Measurements from ENCODE around the gene SCN4B. TPM values are rescaled to one million over a fixed set of nuclear protein-coding genes. Genes with fewer than 3 reads are reported as not detected.

SCN4B gene
- total RNA-seq, 1 donor from 2014 or later: 3.6 TPM

- Histone ChIP-seq H3K36me3 (no peaks in the 10 kb centered on the region), H3K4me1 (peaks cover 19% of the 10 kb centered on the region), H3F3A (ENCODE audit: low read depth) (no peaks in the 10 kb centered on the region), H4K20me1 (ENCODE audit: low read depth) (no peaks in the 10 kb centered on the region), H3K79me2 (ENCODE audit: low read depth) (no peaks in the 10 kb centered on the region), H3K4me2 (no peak overlapping the region), H2AFZ (replicated peaks) (no peak overlapping the region), H3K27me3 (no peaks in the 10 kb centered on the region), H3K4me3 (no peak overlapping the region), H3K9me3 (ENCODE audit: low read depth) (no peaks in the 10 kb centered on the region), H3K27ac (no peak overlapping the region), H3K9ac (no peak overlapping the region)
- Mint-ChIP-seq H3K4me1 (peaks cover 37% of the 10 kb centered on the region), H3K27me3 (ENCODE audit: insufficient read depth, low read depth) (peaks cover 20% of the 10 kb centered on the region), H3K4me3 (no peak overlapping the region), H3K36me3 (no peaks in the 10 kb centered on the region), H3K27ac (peak overlapping the region; percentile 60), H3K9me3 (peaks cover 3% of the 10 kb centered on the region)
- TF ChIP-seq EZH2 (IDR thresholded peaks at IDR 0.05) (no peak), CTCF (IDR thresholded peaks at IDR 0.05) (no peak), EZH2phosphoT487 (IDR thresholded peaks at IDR 0.05) (no peak)
- no peak for DNase-seq (ENCODE audit: low spot score)
Observed at GRCh38 chr11:118095967-118096367, 56.7 kb downstream of the SCN4B start.

- Histone ChIP-seq H3K9ac (no peak overlapping the region), H3K36me3 (no peaks in the 10 kb centered on the region), H3K27me3 (no peaks in the 10 kb centered on the region), H3K79me2 (ENCODE audit: low read depth) (no peaks in the 10 kb centered on the region), H3F3A (ENCODE audit: low read depth) (no peaks in the 10 kb centered on the region), H4K20me1 (ENCODE audit: low read depth) (no peaks in the 10 kb centered on the region), H2AFZ (replicated peaks) (no peak overlapping the region), H3K27ac (no peak overlapping the region), H3K4me1 (peaks cover 19% of the 10 kb centered on the region), H3K4me2 (no peak overlapping the region), H3K4me3 (no peak overlapping the region), H3K9me3 (ENCODE audit: low read depth) (no peaks in the 10 kb centered on the region)
- Mint-ChIP-seq H3K4me3 (no peak overlapping the region), H3K9me3 (peaks cover 3% of the 10 kb centered on the region), H3K4me1 (peaks cover 37% of the 10 kb centered on the region), H3K27ac (no peak overlapping the region), H3K27me3 (ENCODE audit: insufficient read depth, low read depth) (peaks cover 23% of the 10 kb centered on the region), H3K36me3 (no peaks in the 10 kb centered on the region)
- DNase-seq (ENCODE audit: low spot score): no peak
- no peak for TF ChIP-seq EZH2phosphoT487 (IDR thresholded peaks at IDR 0.05)
- no peak for TF ChIP-seq CTCF (IDR thresholded peaks at IDR 0.05)
- no peak for TF ChIP-seq EZH2 (IDR thresholded peaks at IDR 0.05)
Observed at GRCh38 chr11:118095493-118095892, 57.1 kb downstream of the SCN4B start.

GRCh38 chr11:118092907-118093571 lies 59.6 kb downstream of the SCN4B start:
- H3K4me2 ChIP-seq: no peak overlapping the region

More at GRCh38 chr11:118092907-118093571, 59.6 kb downstream of the SCN4B start:
- Mint-ChIP-seq H3K27me3 (ENCODE audit: insufficient read depth, low read depth) (peaks cover 14% of the 10 kb centered on the region), H3K4me3 (no peak overlapping the region), H3K36me3 (no peaks in the 10 kb centered on the region), H3K9me3 (peaks cover 5% of the 10 kb centered on the region), H3K27ac (no peak overlapping the region), H3K4me1 (peaks cover 23% of the 10 kb centered on the region)
- no peaks in the 10 kb centered on the region for H3K9me3 ChIP-seq (ENCODE audit: low read depth)
- DNase-seq (ENCODE audit: low spot score): no peak
- H3K36me3 ChIP-seq: no peaks in the 10 kb centered on the region
- H3F3A ChIP-seq (ENCODE audit: low read depth): no peaks in the 10 kb centered on the region
- no peak overlapping the region for H3K27ac ChIP-seq
- H3K9ac ChIP-seq: no peak overlapping the region
- no peaks in the 10 kb centered on the region for H4K20me1 ChIP-seq (ENCODE audit: low read depth)
- no peaks in the 10 kb centered on the region for H3K27me3 ChIP-seq
- no peak overlapping the region for H3K4me3 ChIP-seq
- H3K4me1 ChIP-seq: peaks cover 8% of the 10 kb centered on the region
- no peaks in the 10 kb centered on the region for H3K79me2 ChIP-seq (ENCODE audit: low read depth)
- TF ChIP-seq CTCF (IDR thresholded peaks at IDR 0.05) (no peak), EZH2 (IDR thresholded peaks at IDR 0.05) (no peak), EZH2phosphoT487 (IDR thresholded peaks at IDR 0.05) (no peak)
- no peak overlapping the region for H2AFZ ChIP-seq (replicated peaks)

Data from neural progenitor cell (in vitro differentiated cells).